GM21723 (cell line): ENCODE data around the gene GPSM1.
"Not testable (repeated sequence)": the region's sequence is repeated elsewhere in the genome, so short reads cannot be mapped to it uniquely, and the experiment has no call there.

Source experiments
- ATAC-seq: cut with Tn5 transposase; IDR thresholded peaks from one replicate; pipeline ENCODE4 v1.9.1; 2021; ENCODE audit warnings: mild to moderate bottlenecking, moderate library complexity; ENCODE audit not compliant: unreplicated experiment

The GPSM1 gene

DNA sequence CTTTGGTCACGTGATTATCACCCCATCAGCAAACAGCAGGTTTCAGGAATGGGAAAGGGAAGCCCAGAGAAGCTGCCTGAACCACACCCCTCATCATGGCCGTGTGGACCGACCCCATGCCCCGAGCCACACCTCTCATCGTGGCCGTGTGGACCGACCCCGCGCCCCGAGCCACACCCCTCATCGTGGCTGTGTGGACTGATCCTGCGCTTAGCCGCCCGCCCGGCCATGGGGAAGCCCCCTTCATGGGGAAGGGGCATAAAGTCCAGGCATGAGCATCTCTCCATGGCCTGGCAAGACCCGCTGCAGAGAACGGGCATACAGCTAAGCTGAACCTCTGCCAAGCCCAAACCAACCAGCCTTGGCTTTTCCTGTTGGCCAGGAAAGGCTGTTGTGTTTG lies 66.2 kb downstream of the GPSM1 start:
- no peak for ATAC-seq

DNA sequence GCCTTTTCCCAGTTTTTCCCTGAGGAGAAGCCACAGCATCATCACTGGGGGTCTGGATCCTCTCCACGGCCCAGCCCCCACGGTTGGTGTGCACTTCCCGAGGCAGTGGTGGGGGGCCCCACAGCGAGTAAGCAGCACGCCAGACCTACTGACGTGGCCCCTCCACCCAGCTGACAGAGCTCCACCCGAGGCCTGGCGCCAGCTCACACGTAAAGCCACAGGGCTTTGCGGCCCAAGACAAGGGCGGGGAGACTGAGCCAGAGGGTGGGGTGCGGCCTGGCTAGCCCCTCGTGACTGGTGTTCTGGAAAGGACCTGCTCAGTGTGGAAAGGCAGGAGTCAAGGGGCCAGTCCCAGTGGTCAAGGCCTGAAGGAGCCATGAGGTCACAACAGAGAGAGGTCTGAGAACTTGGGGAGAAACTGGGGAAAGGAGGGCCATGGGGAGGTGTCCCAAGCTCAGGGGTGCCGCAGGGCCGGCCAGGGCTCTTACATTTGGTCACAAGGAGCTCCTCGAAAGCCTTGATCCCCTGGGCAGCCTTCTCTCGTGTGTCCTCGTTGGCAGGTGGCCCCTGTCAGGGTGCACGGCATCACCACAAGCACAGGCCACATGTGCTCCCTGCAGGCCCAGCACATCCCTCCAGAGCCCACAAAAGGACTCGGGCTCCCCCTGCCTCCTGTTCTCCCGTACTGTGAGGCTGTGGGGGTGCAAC lies 67.1 kb downstream of the GPSM1 start:
- ATAC-seq = no peak

GRCh38 chr9:136395020-136395340 lies 67.6 kb downstream of the GPSM1 start:
- ATAC-seq = no peak

- ATAC-seq = no peak
These were observed 68.2 kb downstream of the GPSM1 start for GRCh38 chr9:136395345-136396218.

- no peak for ATAC-seq
These were observed 68.8 kb downstream of the GPSM1 start for GRCh38 chr9:136396219-136396515.

- ATAC-seq = no peak
These were observed 70.3 kb downstream of the GPSM1 start for GRCh38 chr9:136397643-136398042.

DNA sequence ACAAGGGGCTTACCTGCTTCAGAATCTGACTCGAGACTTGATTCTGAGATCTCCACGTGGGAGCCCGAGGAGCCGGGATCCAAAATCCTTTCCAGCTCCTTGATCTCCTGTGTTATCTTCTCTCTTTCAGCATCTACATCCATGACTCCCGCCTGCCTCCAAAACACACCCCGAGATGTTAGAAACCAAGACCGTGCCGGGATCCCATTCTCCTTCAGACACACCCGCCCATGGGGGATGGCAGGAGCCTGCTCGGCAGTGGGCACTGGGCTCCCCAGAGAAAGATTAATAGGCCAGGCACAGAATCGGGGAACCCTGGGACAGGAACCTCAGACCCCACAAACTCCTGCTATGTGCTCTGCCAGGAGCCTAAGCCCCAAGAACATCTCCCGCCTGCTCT lies 70.9 kb downstream of the GPSM1 start:
- no peak for ATAC-seq

DNA sequence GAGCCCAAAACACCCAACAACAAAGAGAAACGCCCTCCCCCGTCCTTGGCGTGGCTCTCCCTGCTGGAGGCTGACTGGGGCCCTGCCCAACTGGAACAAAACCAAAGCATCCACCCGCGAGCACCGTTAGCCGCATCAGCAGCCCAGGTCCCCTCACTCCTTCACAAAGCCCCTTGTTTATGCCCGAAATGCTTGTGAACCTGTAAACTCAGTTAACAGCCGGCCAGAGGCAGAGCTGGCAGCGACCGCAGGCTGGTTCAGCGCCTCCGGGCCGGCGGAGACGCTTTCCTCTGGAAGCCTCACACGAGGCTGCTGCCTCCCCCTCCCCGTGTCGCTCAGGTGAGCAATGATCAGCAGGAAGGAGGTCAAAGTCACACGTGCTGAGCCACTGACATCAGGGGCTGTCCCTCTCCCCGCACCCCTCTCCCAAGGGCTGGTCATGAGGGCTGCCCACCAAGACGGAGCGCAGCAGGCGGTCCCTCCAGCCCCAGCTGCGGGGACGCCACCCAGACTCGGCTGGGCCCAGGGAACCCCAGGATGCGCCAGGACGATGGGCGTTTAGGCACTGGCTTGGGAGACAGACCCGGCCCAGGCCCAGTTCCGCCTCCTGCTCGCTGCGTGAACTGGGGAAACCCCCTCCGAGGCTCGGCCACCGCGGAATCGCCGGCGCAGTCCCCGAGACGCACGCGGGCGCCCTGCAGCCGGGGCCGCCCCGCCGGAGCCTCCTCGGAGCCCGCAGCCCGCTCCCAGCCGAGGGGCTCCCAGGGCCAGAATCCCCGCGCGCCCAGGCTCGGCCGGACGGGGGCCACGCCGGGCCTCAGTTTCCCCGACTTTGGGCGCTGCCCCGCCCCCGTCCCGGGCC lies 72.1 kb downstream of the GPSM1 start:
- ATAC-seq = peak; percentile 22

DNA sequence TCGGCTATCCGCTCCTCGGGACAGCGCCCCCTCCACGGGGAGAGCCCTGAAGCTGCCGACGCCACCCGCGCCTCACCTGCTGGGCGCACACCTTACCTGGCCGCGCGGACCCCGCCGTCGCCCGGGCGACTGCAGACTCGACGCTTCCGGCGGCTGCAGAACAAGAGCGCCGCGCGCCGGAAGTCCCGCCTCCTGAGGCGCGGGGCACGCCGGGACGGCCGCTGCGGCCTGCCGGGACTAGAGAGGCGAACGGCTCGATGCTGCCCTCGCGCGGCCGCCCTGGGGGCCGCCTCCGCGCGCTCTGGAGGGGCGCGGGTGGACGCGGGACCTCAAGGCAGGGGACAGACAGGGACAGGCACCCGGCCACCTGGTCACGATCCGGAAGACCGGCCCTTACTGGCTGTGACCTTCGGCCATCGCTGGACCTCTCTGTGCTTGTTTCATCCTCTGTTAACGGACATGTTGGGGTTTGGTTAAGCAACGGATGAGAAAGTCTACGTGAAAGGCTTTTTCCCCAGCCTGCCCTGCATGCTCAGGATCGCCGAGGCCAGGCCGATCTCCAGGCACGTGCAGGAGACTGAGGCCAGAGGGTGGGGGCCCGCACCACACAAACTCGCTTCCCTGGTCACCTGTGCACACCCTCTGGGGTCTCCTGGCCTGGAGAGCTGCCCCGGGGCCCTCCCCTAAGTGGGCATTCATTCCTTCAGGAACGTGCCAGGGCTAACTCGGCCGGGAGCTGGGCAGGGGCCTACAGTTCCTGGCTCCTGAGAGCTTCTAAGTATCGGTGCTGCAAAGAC lies 72.9 kb downstream of the GPSM1 start, which contains the start of gene SNAPC4:
Gene SNAPC4, minus strand, starts transcription at position 133 of the 797 bp plus-strand sequence. CDS start 1,742 bp downstream, outside the sequence.
- ATAC-seq = peak; percentile 64

- no peak for ATAC-seq
These were observed 74.0 kb downstream of the GPSM1 start for GRCh38 chr9:136401173-136401922.

GRCh38 chr9:136402067-136402466 lies 74.7 kb downstream of the GPSM1 start:
- ATAC-seq = no peak

GRCh38 chr9:136403538-136403914 lies 76.2 kb downstream of the GPSM1 start:
- no peak for ATAC-seq

GRCh38 chr9:136403915-136404800 lies 76.8 kb downstream of the GPSM1 start:
- ATAC-seq = no peak

- no peak for ATAC-seq
These were observed 77.4 kb downstream of the GPSM1 start for GRCh38 chr9:136404801-136405136.

DNA sequence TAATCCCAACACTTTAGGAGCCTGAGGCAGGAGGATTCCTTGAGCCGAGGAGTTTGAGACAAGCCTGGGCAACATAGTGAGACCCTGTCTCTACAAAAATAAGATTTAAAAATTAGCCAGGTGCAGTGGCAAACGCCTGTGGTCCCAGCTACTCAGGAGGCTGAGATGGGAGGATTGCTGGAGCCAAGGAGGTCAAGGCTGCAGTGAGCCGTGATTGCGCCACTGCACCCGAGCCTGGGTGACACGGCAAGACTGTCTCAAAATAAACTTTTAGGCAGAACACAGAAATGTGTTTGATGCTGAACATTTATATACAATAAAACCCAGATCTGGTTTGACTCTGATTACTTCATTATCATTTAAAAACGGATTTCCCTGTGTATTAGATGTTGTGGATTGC lies 78.1 kb downstream of the GPSM1 start:
- no peak for ATAC-seq

DNA sequence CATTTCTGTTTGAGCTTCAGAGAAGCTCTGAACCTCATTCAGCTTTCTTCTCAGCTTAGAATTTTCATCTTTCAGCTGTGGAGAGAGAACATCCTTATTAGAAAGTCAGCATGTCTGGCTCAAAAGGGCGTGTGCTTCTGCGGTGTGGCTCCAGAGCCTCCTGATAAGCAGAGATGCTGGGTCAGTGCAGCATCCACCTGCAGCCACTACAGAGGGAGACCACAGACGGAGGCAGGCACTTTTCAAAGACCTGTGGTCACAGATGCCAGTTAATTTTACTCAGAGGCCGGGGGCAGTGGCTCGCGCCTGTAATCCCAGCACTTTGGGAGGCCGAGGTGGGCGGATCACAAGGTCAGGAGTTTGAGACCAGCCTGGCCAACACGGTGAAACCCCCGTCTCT lies 78.6 kb downstream of the GPSM1 start:
- not testable (repeated sequence) for ATAC-seq

- ATAC-seq = not testable (repeated sequence)
These were observed 79.7 kb downstream of the GPSM1 start for GRCh38 chr9:136407061-136407460.

DNA sequence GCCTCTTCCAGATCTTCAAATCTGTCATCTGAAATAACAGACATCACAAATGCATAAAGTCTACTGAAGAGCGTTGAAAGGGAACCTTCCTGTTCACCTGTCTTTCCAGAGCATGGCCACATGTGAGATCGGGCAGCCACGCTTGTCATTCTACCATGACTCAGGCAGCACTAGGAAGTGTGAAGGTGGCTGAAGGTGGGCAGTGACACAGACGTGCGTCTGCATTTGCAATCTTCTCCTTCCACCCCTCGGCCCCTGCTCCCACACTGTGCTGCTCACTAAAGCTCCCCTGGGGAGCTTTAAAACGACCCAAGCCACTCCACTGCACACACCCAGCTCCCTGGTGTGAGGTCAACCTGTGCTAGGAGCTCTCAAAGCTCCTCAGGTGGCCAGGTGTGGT lies 80.6 kb downstream of the GPSM1 start:
- no peak for ATAC-seq
